ENCODE measurements around the gene SYNE2. TPM values are rescaled to one million over a fixed set of nuclear protein-coding genes. Genes with fewer than 3 reads are reported as not detected.

The SYNE2 gene
- total RNA-seq, 1 experiment from 2014 or later = 37.5 TPM

DNA sequence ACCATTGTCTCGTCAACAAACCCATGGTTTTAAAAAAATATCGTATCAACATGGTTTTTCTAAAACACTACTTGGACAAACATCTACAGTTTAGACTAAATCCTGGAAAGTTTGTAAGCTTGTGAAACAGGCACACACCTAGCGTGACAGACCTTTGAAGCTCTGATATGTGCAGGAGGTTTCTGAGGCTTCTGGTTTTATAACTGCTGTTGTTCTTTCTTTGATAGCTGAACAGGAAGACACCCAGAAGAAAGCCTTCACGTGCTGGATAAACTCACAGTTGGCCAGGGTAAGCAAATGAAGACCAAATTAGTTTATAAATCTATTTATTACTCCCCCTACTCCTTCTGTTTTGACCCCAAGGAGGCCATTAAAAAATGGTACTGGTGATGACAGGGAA lies 87.6 kb downstream of the SYNE2 start:
- DNase-seq (ENCODE audit: low read depth, low spot score) (no peak), ATAC-seq (no peak)
- no TSS peak for BruUV-seq (replicated peaks)
- in situ Hi-C loops (cut with HindIII; ENCODE audit: low pct_unique_long_range_greater_than_20kb, low sequenced_read_pairs) = no loop called here
- Histone ChIP-seq H3K4me1 (ENCODE audit: control insufficient read depth, insufficient read depth, low read length) (no peaks in the 10 kb centered on the region), H3K9me3 (ENCODE audit: control insufficient read depth, insufficient read depth, low read depth, low read length) (no peaks in the 10 kb centered on the region), H3K27me3 (ENCODE audit: control insufficient read depth, insufficient read depth, low read length) (no peaks in the 10 kb centered on the region), H3K4me3 (ENCODE audit: low read depth in 2 of 2, low read length in 2 of 2) (no peak overlapping the region), H3K36me3 (ENCODE audit: control insufficient read depth, insufficient read depth, low read length) (no peaks in the 10 kb centered on the region), H3K27ac (ENCODE audit: low read length) (no peak overlapping the region)
- intact Hi-C loops (cut with micrococcal nuclease; ENCODE audit: unreplicated experiment) = no loop called here
- ChIA-PET POLR2A (no interaction called here), CTCF (no interaction called here)
- TF ChIP-seq POLR2AphosphoS5 (IDR thresholded peaks at IDR 0.05; ENCODE audit: low read depth, low read length) (no peak), SIN3A (IDR thresholded peaks at IDR 0.05; ENCODE audit: borderline replicate concordance, insufficient read depth, low read depth, low read length) (no peak), TCF7L2 (IDR thresholded peaks at IDR 0.05; ENCODE audit: low read depth, low read length) (no peak)
- TF ChIP-seq, protein P1, sequence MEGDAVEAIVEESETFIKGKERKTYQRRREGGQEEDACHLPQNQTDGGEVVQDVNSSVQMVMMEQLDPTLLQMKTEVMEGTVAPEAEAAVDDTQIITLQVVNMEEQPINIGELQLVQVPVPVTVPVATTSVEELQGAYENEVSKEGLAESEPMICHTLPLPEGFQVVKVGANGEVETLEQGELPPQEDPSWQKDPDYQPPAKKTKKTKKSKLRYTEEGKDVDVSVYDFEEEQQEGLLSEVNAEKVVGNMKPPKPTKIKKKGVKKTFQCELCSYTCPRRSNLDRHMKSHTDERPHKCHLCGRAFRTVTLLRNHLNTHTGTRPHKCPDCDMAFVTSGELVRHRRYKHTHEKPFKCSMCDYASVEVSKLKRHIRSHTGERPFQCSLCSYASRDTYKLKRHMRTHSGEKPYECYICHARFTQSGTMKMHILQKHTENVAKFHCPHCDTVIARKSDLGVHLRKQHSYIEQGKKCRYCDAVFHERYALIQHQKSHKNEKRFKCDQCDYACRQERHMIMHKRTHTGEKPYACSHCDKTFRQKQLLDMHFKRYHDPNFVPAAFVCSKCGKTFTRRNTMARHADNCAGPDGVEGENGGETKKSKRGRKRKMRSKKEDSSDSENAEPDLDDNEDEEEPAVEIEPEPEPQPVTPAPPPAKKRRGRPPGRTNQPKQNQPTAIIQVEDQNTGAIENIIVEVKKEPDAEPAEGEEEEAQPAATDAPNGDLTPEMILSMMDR (IDR thresholded peaks at IDR 0.05) = no peak
- TF ChIP-seq, protein P2, sequence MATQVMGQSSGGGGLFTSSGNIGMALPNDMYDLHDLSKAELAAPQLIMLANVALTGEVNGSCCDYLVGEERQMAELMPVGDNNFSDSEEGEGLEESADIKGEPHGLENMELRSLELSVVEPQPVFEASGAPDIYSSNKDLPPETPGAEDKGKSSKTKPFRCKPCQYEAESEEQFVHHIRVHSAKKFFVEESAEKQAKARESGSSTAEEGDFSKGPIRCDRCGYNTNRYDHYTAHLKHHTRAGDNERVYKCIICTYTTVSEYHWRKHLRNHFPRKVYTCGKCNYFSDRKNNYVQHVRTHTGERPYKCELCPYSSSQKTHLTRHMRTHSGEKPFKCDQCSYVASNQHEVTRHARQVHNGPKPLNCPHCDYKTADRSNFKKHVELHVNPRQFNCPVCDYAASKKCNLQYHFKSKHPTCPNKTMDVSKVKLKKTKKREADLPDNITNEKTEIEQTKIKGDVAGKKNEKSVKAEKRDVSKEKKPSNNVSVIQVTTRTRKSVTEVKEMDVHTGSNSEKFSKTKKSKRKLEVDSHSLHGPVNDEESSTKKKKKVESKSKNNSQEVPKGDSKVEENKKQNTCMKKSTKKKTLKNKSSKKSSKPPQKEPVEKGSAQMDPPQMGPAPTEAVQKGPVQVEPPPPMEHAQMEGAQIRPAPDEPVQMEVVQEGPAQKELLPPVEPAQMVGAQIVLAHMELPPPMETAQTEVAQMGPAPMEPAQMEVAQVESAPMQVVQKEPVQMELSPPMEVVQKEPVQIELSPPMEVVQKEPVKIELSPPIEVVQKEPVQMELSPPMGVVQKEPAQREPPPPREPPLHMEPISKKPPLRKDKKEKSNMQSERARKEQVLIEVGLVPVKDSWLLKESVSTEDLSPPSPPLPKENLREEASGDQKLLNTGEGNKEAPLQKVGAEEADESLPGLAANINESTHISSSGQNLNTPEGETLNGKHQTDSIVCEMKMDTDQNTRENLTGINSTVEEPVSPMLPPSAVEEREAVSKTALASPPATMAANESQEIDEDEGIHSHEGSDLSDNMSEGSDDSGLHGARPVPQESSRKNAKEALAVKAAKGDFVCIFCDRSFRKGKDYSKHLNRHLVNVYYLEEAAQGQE (IDR thresholded peaks at IDR 0.05; ENCODE audit: insufficient read depth in 1 of 2, low read depth in 2 of 2, low read length in 1 of 2) = no peak

DNA sequence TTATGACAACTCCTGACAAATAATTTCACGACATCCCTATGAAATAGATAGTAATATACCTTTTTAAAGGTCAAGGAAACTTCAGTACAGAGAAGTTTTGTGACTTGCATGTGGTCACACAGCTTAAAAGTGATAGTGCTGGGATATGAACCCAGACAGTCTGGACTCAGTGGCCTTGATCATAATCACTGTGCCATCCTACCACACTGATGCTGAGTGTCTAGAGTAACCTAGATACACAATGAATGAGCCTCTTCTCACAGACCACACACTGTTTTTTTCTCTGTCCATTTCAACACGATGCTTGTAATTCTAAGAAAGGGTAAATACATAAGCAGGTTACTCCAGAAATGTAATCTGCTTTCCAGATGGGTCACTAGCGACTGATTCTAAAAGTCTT lies 88.2 kb downstream of the SYNE2 start:
- TF ChIP-seq, protein P1 (IDR thresholded peaks at IDR 0.05) = no peak
- TF ChIP-seq SIN3A (IDR thresholded peaks at IDR 0.05; ENCODE audit: borderline replicate concordance, insufficient read depth, low read depth, low read length) (no peak), POLR2AphosphoS5 (IDR thresholded peaks at IDR 0.05; ENCODE audit: low read depth, low read length) (no peak), TCF7L2 (IDR thresholded peaks at IDR 0.05; ENCODE audit: low read depth, low read length) (no peak)
- TF ChIP-seq, protein P2 (IDR thresholded peaks at IDR 0.05; ENCODE audit: insufficient read depth in 1 of 2, low read depth in 2 of 2, low read length in 1 of 2) = no peak
- H3K27me3 ChIP-seq (ENCODE audit: control insufficient read depth, insufficient read depth, low read length) = no peaks in the 10 kb centered on the region
- no peak for DNase-seq (ENCODE audit: low read depth, low spot score)
- ATAC-seq = no peak
- H3K4me1 ChIP-seq (ENCODE audit: control insufficient read depth, insufficient read depth, low read length) = no peaks in the 10 kb centered on the region
- H3K4me3 ChIP-seq (ENCODE audit: low read depth in 2 of 2, low read length in 2 of 2) = no peak overlapping the region
- H3K9me3 ChIP-seq (ENCODE audit: control insufficient read depth, insufficient read depth, low read depth, low read length) = no peaks in the 10 kb centered on the region
- intact Hi-C loops (cut with micrococcal nuclease; ENCODE audit: unreplicated experiment) (no loop called here), in situ Hi-C loops (cut with HindIII; ENCODE audit: low pct_unique_long_range_greater_than_20kb, low sequenced_read_pairs) (no loop called here)
- H3K27ac ChIP-seq (ENCODE audit: low read length) = no peak overlapping the region
- POLR2A ChIA-PET = no interaction called here
- H3K36me3 ChIP-seq (ENCODE audit: control insufficient read depth, insufficient read depth, low read length) = no peaks in the 10 kb centered on the region
- CTCF ChIA-PET = no interaction called here
- BruUV-seq (replicated peaks) = no TSS peak

All from Panc1 (cell line).